Germinal center (tissue), 1 donor: ENCODE data around the gene SLC25A48.
"Not testable (repeated sequence)": the region's sequence is repeated elsewhere in the genome, so short reads cannot be mapped to it uniquely, and the experiment has no call there.

Experiments
- DNase-seq: peaks from one replicate; pipeline ENCODE4 v3.0.0; 2012; ENCODE audit warnings: mixed read lengths, low spot score

SLC25A48 gene

GRCh38 chr5:135859186-135859585 lies 24.7 kb downstream of the SLC25A48 start:
- DNase-seq = not testable (repeated sequence)

GRCh38 chr5:135859641-135860040 lies 25.2 kb downstream of the SLC25A48 start:
- no peak for DNase-seq

GRCh38 chr5:135861641-135862040 lies 27.2 kb downstream of the SLC25A48 start:
- DNase-seq = no peak

- DNase-seq = no peak
Measured at GRCh38 chr5:135862086-135862485, 27.6 kb downstream of the SLC25A48 start.

- DNase-seq = no peak
Measured at GRCh38 chr5:135862744-135863143, 28.3 kb downstream of the SLC25A48 start.

- DNase-seq = no peak
Measured at GRCh38 chr5:135864503-135865435, 30.3 kb downstream of the SLC25A48 start.

GRCh38 chr5:135866016-135866415 lies 31.6 kb downstream of the SLC25A48 start:
- no peak for DNase-seq

GRCh38 chr5:135867599-135867998 lies 33.1 kb downstream of the SLC25A48 start:
- no peak for DNase-seq

GRCh38 chr5:135868681-135869080 lies 34.2 kb downstream of the SLC25A48 start:
- DNase-seq = no peak

- no peak for DNase-seq
Measured at GRCh38 chr5:135869276-135869675, 34.8 kb downstream of the SLC25A48 start.

- no peak for DNase-seq
Measured at GRCh38 chr5:135869935-135870334, 35.5 kb downstream of the SLC25A48 start.

- no peak for DNase-seq
Measured at GRCh38 chr5:135871268-135871915, 36.9 kb downstream of the SLC25A48 start.

- no peak for DNase-seq
Measured at GRCh38 chr5:135873831-135874230, 39.4 kb downstream of the SLC25A48 start.

GRCh38 chr5:135874461-135874860 lies 40.0 kb downstream of the SLC25A48 start:
- no peak for DNase-seq

- no peak for DNase-seq
Measured at GRCh38 chr5:135875567-135875966, 41.1 kb downstream of the SLC25A48 start.

GRCh38 chr5:135876146-135876545 lies 41.7 kb downstream of the SLC25A48 start:
- DNase-seq = no peak

GRCh38 chr5:135877570-135878155 lies 43.2 kb downstream of the SLC25A48 start:
- no peak for DNase-seq

- no peak for DNase-seq
Measured at GRCh38 chr5:135878156-135878620, 43.7 kb downstream of the SLC25A48 start.

GRCh38 chr5:135879591-135879990 lies 45.1 kb downstream of the SLC25A48 start:
- no peak for DNase-seq

GRCh38 chr5:135880278-135880677 lies 45.8 kb downstream of the SLC25A48 start:
- DNase-seq = peak; percentile 46

- DNase-seq = no peak
Measured at GRCh38 chr5:135880801-135881200, 46.3 kb downstream of the SLC25A48 start.

- DNase-seq = no peak
Measured at GRCh38 chr5:135881244-135881643, 46.8 kb downstream of the SLC25A48 start.

- no peak for DNase-seq
Measured at GRCh38 chr5:135881819-135882218, 47.4 kb downstream of the SLC25A48 start.
